Myocyte (in vitro differentiated cells): ENCODE data around the gene ZNF573. TPM values are rescaled to one million over a fixed set of nuclear protein-coding genes. Genes with fewer than 3 reads are reported as not detected.

Experiments
- DNase-seq: peaks from one replicate; pipeline ENCODE4 v3.0.0-alpha.2; 2012; ENCODE audit warnings: low read depth
- total RNA-seq: library from RNA; depleted of rRNA; stranded (reverse); fragments of >200 nt; gene quantifications from 2 replicates; pipeline ENCODE4 v1.2.3, GENCODE V29; 2014

Gene ZNF573
- total RNA-seq, 1 donor from 2014 or later, result 4.6 TPM

- DNase-seq, result no peak
Measured at GRCh38 chr19:37695144-37695899, 84.1 kb downstream of the ZNF573 start.

DNA sequence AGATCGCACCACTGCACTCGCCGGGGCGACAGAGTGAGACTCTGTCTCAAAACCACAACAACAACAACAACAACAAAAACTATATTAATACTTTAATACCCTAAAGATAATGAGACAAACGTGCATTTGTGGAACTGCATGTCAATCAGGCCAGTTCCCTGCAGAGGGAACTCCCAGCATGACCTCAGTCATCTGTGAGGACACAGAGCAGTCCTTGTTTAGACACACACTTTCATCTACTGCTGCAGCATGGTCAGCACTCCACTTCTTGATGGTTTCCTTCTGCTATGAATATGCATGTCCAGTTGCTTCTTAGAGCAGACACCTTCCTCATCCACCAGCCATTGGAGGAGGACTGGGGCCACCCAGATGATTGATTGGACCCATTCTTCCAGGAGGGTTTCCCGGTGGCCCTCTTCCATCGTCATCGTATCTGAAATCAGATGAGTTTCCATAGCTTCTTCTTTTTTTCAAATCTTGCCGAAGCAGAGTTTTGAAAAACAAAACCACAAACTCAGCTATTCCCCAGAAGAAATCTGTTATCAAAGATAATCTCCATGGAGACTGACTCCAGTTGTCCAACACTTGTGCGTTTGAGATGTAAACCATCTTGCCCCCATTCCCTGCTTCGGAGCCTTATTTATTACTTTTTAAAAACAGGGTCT lies 86.3 kb downstream of the ZNF573 start:
- DNase-seq, result no peak

DNA sequence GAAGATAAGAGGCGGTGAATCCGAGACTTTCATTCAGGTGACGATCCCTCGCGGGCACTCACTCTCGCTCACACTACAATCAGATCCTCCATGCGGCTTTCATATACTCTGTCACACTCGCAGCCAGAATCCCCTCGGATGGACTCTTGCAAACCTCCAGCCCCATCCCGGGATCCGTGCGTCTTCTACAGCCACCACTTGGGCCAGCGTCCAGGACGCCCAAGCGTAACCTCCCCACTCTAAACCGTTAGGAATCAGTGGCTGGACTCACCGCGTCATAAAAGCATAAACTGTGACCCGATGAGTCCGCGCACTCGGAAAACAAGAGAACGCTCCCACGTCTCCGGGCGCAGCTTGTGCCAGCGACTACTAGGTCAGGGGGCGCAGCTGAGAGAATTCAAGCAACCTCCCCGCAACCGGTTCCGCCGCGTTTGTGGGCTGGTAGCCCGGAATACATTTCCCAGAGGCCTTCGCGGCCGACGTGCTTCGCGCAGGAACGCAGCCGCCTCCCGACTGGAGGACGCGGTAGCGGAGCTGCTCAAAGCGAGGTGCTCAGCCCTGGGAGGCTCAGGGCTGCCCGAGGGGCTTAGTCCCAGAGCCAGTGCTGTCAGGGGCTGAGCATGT lies 87.4 kb downstream of the ZNF573 start:
- DNase-seq, result no peak

Other genes starting within 250 kb of the ZNF573 start
- 4.4 and 4.8 TPM in 2 replicates for gene ZNF571, start 184.8 kb downstream of the ZNF573 start, total RNA-seq
- gene ZNF540, start 184.7 kb downstream of the ZNF573 start, total RNA-seq, result 0.68 and 1.3 TPM in 2 replicates
- gene ZFP30, start 124.1 kb downstream of the ZNF573 start, total RNA-seq, result 14.8 and 21.2 TPM in 2 replicates
- 4.4 and 4.6 TPM in 2 replicates for gene ZNF607, start 59.8 kb downstream of the ZNF573 start, total RNA-seq
- gene WDR87, start 127.0 kb upstream of the ZNF573 start, total RNA-seq, result not detected in 2 replicates
- gene SIPA1L3, start 127.6 kb upstream of the ZNF573 start, total RNA-seq, result 15.1 and 17.0 TPM in 2 replicates